H1 (cell line): ENCODE results near the gene CENPP. TPM values are rescaled to one million over a fixed set of nuclear protein-coding genes. Genes with fewer than 3 reads are reported as not detected.

ENCODE experiments used
- CTCF ChIA-PET: fragments of 300-600 bp; sonication (Branson Sonifier 250); formaldehyde crosslinking; loops from one replicate; lab custom pipeline; 2021; ENCODE audit not compliant: partially characterized antibody; lab: Charles Lee
- POLR2A ChIA-PET: fragments of 300-600 bp; sonication (Branson Sonifier 250); formaldehyde crosslinking; loops from one replicate; lab custom pipeline; 2021; ENCODE audit warnings: inconsistent platforms; ENCODE audit not compliant: partially characterized antibody; lab: Charles Lee
- DNase-seq, 2 experiments: peaks; one replicate each; pipeline versions ENCODE4 v3.0.0 to v3.0.0-alpha.2; 2010 to 2022; ENCODE audit warnings: low spot score in 2 of 2, low read depth in 1 of 2, mixed read lengths in 1 of 2
- FAIRE-seq: peaks from 2 replicates; lab custom pipeline; 2011; peaks lifted over from hg19 to GRCh38; lab: Jason Lieb, UNC
- H2AFZ ChIP-seq: 2 replicates; pipeline ENCODE4 v1.8.1; 2012; ENCODE audit warnings: low read length, inconsistent platforms
- H2AK5ac ChIP-seq: 2 replicates; pipeline ENCODE4 v1.6.1; 2013; ENCODE audit warnings: low read depth, low read length
- H2BK120ac ChIP-seq: replicated peaks from 2 replicates; pipeline ENCODE3; 2013; ENCODE audit warnings: low read depth, low read length, inconsistent platforms
- H2BK12ac ChIP-seq: 2 replicates; pipeline ENCODE4 v1.6.1; 2013; ENCODE audit warnings: low read depth, low read length
- H2BK15ac ChIP-seq: 2 replicates; pipeline ENCODE4 v1.6.1; 2013; ENCODE audit warnings: low read length
- H2BK20ac ChIP-seq: 2 replicates; pipeline ENCODE4 v1.6.1; 2013; ENCODE audit warnings: low read length
- H2BK5ac ChIP-seq: 2 replicates; pipeline ENCODE4 v1.6.1; 2013; ENCODE audit warnings: low read depth, low read length
- H3K14ac ChIP-seq: 2 replicates; pipeline ENCODE4 v1.6.1; 2013; ENCODE audit warnings: inconsistent platforms; ENCODE audit not compliant: insufficient read length
- H3K18ac ChIP-seq: 2 replicates; pipeline ENCODE4 v1.6.1; 2013; ENCODE audit warnings: low read length; ENCODE audit errors: extremely low read depth
- H3K23ac ChIP-seq: 2 replicates; pipeline ENCODE4 v1.6.1; 2013; ENCODE audit warnings: inconsistent platforms; ENCODE audit not compliant: insufficient read length
- H3K23me2 ChIP-seq: 2 replicates; pipeline ENCODE4 v1.6.1; 2013; ENCODE audit warnings: low read depth, low read length
- H3K27ac ChIP-seq: 2 replicates; pipeline ENCODE4 v1.6.1; 2011; ENCODE audit warnings: low read depth, low read length, inconsistent platforms
- H3K27me3 ChIP-seq, 4 experiments: replicated peaks in 1 of 4; 1 replicate in 1 of 4; 2 replicates in 3 of 4; pipeline versions ENCODE4 v1.6.1 to v1.8.1; 2011 to 2013; ENCODE audit warnings: low read length in 3 of 4, mild to moderate bottlenecking in 3 of 4, inconsistent platforms in 2 of 4, mixed read lengths in 2 of 4, moderate library complexity in 1 of 4; ENCODE audit not compliant: control insufficient read depth in 3 of 4, insufficient read depth in 3 of 4; ENCODE audit errors: extremely low read depth in 1 of 4
- H3K36me3 ChIP-seq, 4 experiments: 2 replicates each; pipeline versions ENCODE4 v1.6.1 to v1.8.1; 2011 to 2013; ENCODE audit warnings: mild to moderate bottlenecking in 4 of 4, low read length in 3 of 4, moderate library complexity in 2 of 4, control low read depth in 1 of 4, inconsistent platforms in 1 of 4; ENCODE audit not compliant: insufficient read depth in 4 of 4, control insufficient read depth in 2 of 4
- H3K4ac ChIP-seq: replicated peaks from 2 replicates; pipeline ENCODE3; 2013; ENCODE audit warnings: low read length, low read depth, mixed read lengths, inconsistent platforms; ENCODE audit not compliant: insufficient read length
- H3K4me1 ChIP-seq, 4 experiments: replicated peaks in 1 of 4; 1 replicate in 1 of 4; 2 replicates in 3 of 4; pipeline versions ENCODE4 v1.6.1 to v1.8.1; 2011 to 2013; ENCODE audit warnings: low read length in 3 of 4, inconsistent platforms in 2 of 4, mixed read lengths in 1 of 4; ENCODE audit not compliant: insufficient read depth in 4 of 4, control insufficient read depth in 3 of 4
- H3K4me2 ChIP-seq, 2 experiments: 2 replicates each; pipeline versions ENCODE4 v1.6.1 to v1.8.1; 2011 to 2013; ENCODE audit warnings: low read depth in 2 of 2, low read length in 2 of 2, control low read depth in 1 of 2, inconsistent platforms in 1 of 2, mild to moderate bottlenecking in 1 of 2; ENCODE audit not compliant: insufficient read depth in 1 of 2
- H3K4me3 ChIP-seq, 4 experiments: fragments of 200-600, 300-600 bp in 1 of 4; sonication (generic), shearing (Covaris generic), sonication (Bioruptor Twin) in 1 of 4; 2 replicates each; pipeline versions ENCODE4 v1.5.1 to v1.8.1; 2011 to 2016; ENCODE audit warnings: low read length in 4 of 4, low read depth in 3 of 4, control low read depth in 2 of 4, inconsistent platforms in 2 of 4, mild to moderate bottlenecking in 2 of 4, mixed read lengths in 1 of 4, moderate library complexity in 1 of 4; ENCODE audit not compliant: insufficient read depth in 2 of 4; ENCODE audit errors: extremely low read depth in 1 of 4
- H3K56ac ChIP-seq: replicated peaks from 2 replicates; pipeline ENCODE3; 2013; ENCODE audit warnings: low read depth, mild to moderate bottlenecking, mixed read lengths, low read length, inconsistent platforms; ENCODE audit not compliant: insufficient read length
- H3K79me1 ChIP-seq: 2 replicates; pipeline ENCODE4 v1.6.1; 2013; ENCODE audit warnings: low read depth, low read length, control low read depth
- H3K79me2 ChIP-seq, 2 experiments: 2 replicates each; pipeline versions ENCODE4 v1.6.1 to v1.8.1; 2012 to 2013; ENCODE audit warnings: low read length in 2 of 2, mild to moderate bottlenecking in 2 of 2, inconsistent platforms in 1 of 2; ENCODE audit not compliant: insufficient read depth in 2 of 2, control insufficient read depth in 1 of 2
- H3K9ac ChIP-seq, 4 experiments: replicated peaks in 1 of 4; 1 replicate in 1 of 4; 2 replicates in 3 of 4; pipeline versions ENCODE4 v1.6.1 to v1.8.1; 2011 to 2013; ENCODE audit warnings: low read depth in 3 of 4, low read length in 3 of 4, control low read depth in 2 of 4, mild to moderate bottlenecking in 2 of 4, moderate library complexity in 2 of 4, inconsistent platforms in 1 of 4; ENCODE audit errors: extremely low read depth in 1 of 4
- H3K9me3 ChIP-seq, 2 experiments: 2 replicates each; pipeline versions ENCODE4 v1.6.1 to v1.8.1; 2012 to 2013; ENCODE audit warnings: mild to moderate bottlenecking in 2 of 2, moderate library complexity in 2 of 2, control low read depth in 1 of 2, inconsistent platforms in 1 of 2, low read depth in 1 of 2, low read length in 1 of 2, mixed read lengths in 1 of 2; ENCODE audit not compliant: insufficient read depth in 2 of 2
- H4K20me1 ChIP-seq, 2 experiments: replicated peaks in 1 of 2; 2 replicates each; pipeline versions ENCODE3 to v1.8.1; 2011 to 2013; ENCODE audit warnings: inconsistent platforms in 2 of 2, low read length in 2 of 2, mild to moderate bottlenecking in 1 of 2; ENCODE audit not compliant: insufficient read depth in 2 of 2, control insufficient read depth in 1 of 2
- H4K5ac ChIP-seq: 2 replicates; pipeline ENCODE4 v1.6.1; 2013; ENCODE audit warnings: low read length, low read depth, mixed read lengths, inconsistent platforms; ENCODE audit not compliant: insufficient read length
- H4K8ac ChIP-seq: 2 replicates; pipeline ENCODE4 v1.8.0; 2013; ENCODE audit warnings: mild to moderate bottlenecking, moderate library complexity, low read length, inconsistent platforms; ENCODE audit not compliant: insufficient read depth; ENCODE audit errors: extremely low read depth
- H4K91ac ChIP-seq: replicated peaks from 2 replicates; pipeline ENCODE3; 2013; ENCODE audit warnings: low read length, mixed read lengths, inconsistent platforms; ENCODE audit not compliant: insufficient read length
- ASH2L ChIP-seq: fragments of 200-600, 300-600 bp; sonication (generic); IDR thresholded peaks from one replicate; pipeline ENCODE4 v1.7.1; 2017; ENCODE audit warnings: low read length
- BACH1 ChIP-seq: IDR thresholded peaks from 2 replicates; pipeline ENCODE4 v1.6.1; 2012; ENCODE audit warnings: low read length, improper control_type of control experiment
- GABPA ChIP-seq: IDR thresholded peaks from 2 replicates; pipeline ENCODE4 v1.6.1; 2011; ENCODE audit warnings: mild to moderate bottlenecking, low read length, moderate library complexity, borderline replicate concordance; ENCODE audit not compliant: insufficient read depth
- SP2 ChIP-seq: IDR thresholded peaks from 2 replicates; pipeline ENCODE4 v1.6.1; 2012; ENCODE audit warnings: mild to moderate bottlenecking, low read length, inconsistent platforms
- YY1 ChIP-seq: IDR thresholded peaks from 2 replicates; pipeline ENCODE4 v1.6.1; 2011; ENCODE audit warnings: low read depth, mild to moderate bottlenecking, low read length
- WGBS, 2 experiments: shearing (Covaris generic) in 1 of 2; methylation state at CpG; one replicate each; pipeline versions ENCODE4 v1.1.6 to v1.1.7; 2013 to 2015; ENCODE audit warnings: low lambda C conversion rate in 2 of 2, mixed read lengths in 2 of 2, inconsistent platforms in 1 of 2, low coverage in 1 of 2, missing lambda C conversion rate in 1 of 2; ENCODE audit not compliant: insufficient replicate concordance in 2 of 2, insufficient coverage in 1 of 2, insufficient read length in 1 of 2; ENCODE audit errors: extremely low coverage in 1 of 2, missing lambda C conversion rate in 1 of 2; 5-methylcytosine and 5-hydroxymethylcytosine counted together
- polyA plus RNA-seq, 7 experiments: library from polyadenylated mRNA; depleted of rRNA in 3 of 7; stranded (reverse) in 5 of 7; unstranded in 2 of 7; fragments of >200 nt in 5 of 7; fragments of 200-250 nt in 2 of 7; gene quantifications; 1 replicate in 5 of 7; 2 replicates in 1 of 7; 4 replicates in 1 of 7; pipeline versions ENCODE4 v1.2.1 to v1.2.3, GENCODE V29; 2011 to 2013; ENCODE audit warnings: missing spikeins in 2 of 7, mixed read lengths in 2 of 7
- total RNA-seq: library from RNA; stranded (reverse); fragmentation: NEBNext Ultra II Directional; extraction: Animal tissue kit (Norgen Biotek cat#: 25700); gene quantifications from 2 replicates; pipeline ENCODE4 v1.2.1, GENCODE V29; 2021

Gene CENPP
- total and polyA plus RNA-seq, 2 of the 8 experiments (the other 6 are each of a cell fraction or from before 2014, with no cell fraction given): 2.7 to 10.8 TPM

DNA sequence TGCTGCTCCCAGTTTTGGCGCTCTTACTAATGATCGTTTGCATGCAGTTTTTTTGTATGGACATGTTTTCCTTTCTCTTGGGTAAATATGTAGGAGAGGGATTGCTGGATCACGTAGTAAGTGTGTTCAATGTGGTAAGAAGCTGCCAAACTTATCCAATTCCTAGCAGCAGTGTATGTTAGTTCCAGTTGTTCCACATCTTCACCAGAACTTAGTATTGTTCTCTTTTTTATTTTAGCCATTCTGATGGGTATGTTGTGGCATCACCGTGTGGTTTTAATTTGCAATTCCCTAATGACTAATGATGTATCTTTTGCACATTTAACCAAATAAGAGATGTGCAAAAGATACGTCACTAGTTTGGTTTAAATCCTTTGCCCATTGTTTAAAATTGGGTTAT lies 278.2 kb downstream of the CENPP start:
- no peaks in the 10 kb centered on the region for H3K4me1 ChIP-seq
- no peak overlapping the region for H3K4me2 ChIP-seq
- CTCF ChIA-PET: no interaction called here
- peaks cover 0 to 7% of the 10 kb centered on the region in 2 experiments; a peak in 1 of 4 replicates for H3K9me3 ChIP-seq
- no peak overlapping the region for H3K9ac ChIP-seq
- H4K5ac ChIP-seq: no peak overlapping the region
- 89% methylated on average over 5 of the region's 5 CpGs; no CpG with 5 or more reads in 1 of the 2 experiments for WGBS, 2 experiments
- no peaks in the 10 kb centered on the region for H3K79me1 ChIP-seq
- H3K4me3 ChIP-seq: no peak overlapping the region
- DNase-seq (no peak), FAIRE-seq (no peak)
- H4K91ac ChIP-seq: no peak overlapping the region
- no peak overlapping the region for H2BK120ac ChIP-seq
- H3K14ac ChIP-seq: no peak overlapping the region
- no peak overlapping the region for H4K8ac ChIP-seq
- no peaks in the 10 kb centered on the region for H4K20me1 ChIP-seq
- H3K27me3 ChIP-seq: 0 out of 7 replicates have a peak, but pooled peaks cover 0 to 2% (median 0%) of the 10 kb centered on the region in 4 experiments
- no peak overlapping the region for H3K27ac ChIP-seq
- H3K56ac ChIP-seq: no peak overlapping the region
- no peaks in the 10 kb centered on the region for H3K36me3 ChIP-seq
- no peak overlapping the region for H3K23ac ChIP-seq
- no peak overlapping the region for H3K4ac ChIP-seq
- POLR2A ChIA-PET: no interaction called here
- H3K18ac ChIP-seq: no peak overlapping the region
- H2BK12ac ChIP-seq: no peak overlapping the region
- H2BK5ac ChIP-seq: no peak overlapping the region
- no peak overlapping the region for H2BK15ac ChIP-seq
- H2AK5ac ChIP-seq: no peak overlapping the region
- no peak overlapping the region for H2BK20ac ChIP-seq
- no peaks in the 10 kb centered on the region for H3K23me2 ChIP-seq
- TF ChIP-seq GABPA (no peak), YY1 (no peak), SP2 (no peak), BACH1 (no peak), ASH2L (no peak)
- H2AFZ ChIP-seq: no peak overlapping the region
- no peaks in the 10 kb centered on the region for H3K79me2 ChIP-seq
